Skin epidermis (tissue), 12 donors: Measurements from ENCODE around the gene TDRD9.
A peak's percentile ranks its signal among the peaks of the same experiment; 100 is the strongest.

Experiments used
- H3K27ac ChIP-seq, 21 experiments: fragments of 200-600 bp; sonication (generic) in 11 of 21; one replicate each; pipeline ENCODE4 v1.5.0; 2020; ENCODE audit warnings: mild to moderate bottlenecking in 3 of 21, inconsistent platforms in 2 of 21, moderate library complexity in 2 of 21
- H3K4me3 ChIP-seq, 7 experiments: fragments of 200-600 bp; sonication (generic) in 2 of 7; one replicate each; pipeline ENCODE4 v1.5.0; 2020; ENCODE audit warnings: inconsistent platforms in 2 of 7, mild to moderate bottlenecking in 2 of 7, moderate library complexity in 1 of 7

TDRD9 gene

GRCh38 chr14:103889313-103890051, 38.8 kb upstream of the TDRD9 start:
- peak overlapping the region in 3 of 21 experiments; percentile 3 to 11 (median 6) for H3K27ac ChIP-seq
- no peak overlapping the region for H3K4me3 ChIP-seq

GRCh38 chr14:103890052-103890371, 38.2 kb upstream of the TDRD9 start:
- Histone ChIP-seq H3K4me3 (no peak overlapping the region), H3K27ac (peak overlapping the region in 2 of 21 experiments; percentile 11 to 17)

- H3K27ac ChIP-seq = peak overlapping the region in 2 of 21 experiments; percentile 29 to 44
- no peak overlapping the region for H3K4me3 ChIP-seq
Measured at GRCh38 chr14:103890821-103891666, 37.2 kb upstream of the TDRD9 start.

- Histone ChIP-seq H3K27ac (no peak overlapping the region), H3K4me3 (no peak overlapping the region)
Measured at GRCh38 chr14:103891667-103892215, 36.5 kb upstream of the TDRD9 start.

- H3K4me3 ChIP-seq = no peak overlapping the region
- no peak overlapping the region for H3K27ac ChIP-seq
Measured at GRCh38 chr14:103892247-103892646, 36.0 kb upstream of the TDRD9 start.

- H3K4me3 ChIP-seq = no peak overlapping the region
- no peak overlapping the region for H3K27ac ChIP-seq
Measured at GRCh38 chr14:103894034-103894722, 34.1 kb upstream of the TDRD9 start.

GRCh38 chr14:103894723-103895059, 33.6 kb upstream of the TDRD9 start:
- Histone ChIP-seq H3K4me3 (no peak overlapping the region), H3K27ac (no peak overlapping the region)

GRCh38 chr14:103896578-103896977, 31.7 kb upstream of the TDRD9 start:
- no peak overlapping the region for H3K27ac ChIP-seq
- H3K4me3 ChIP-seq = no peak overlapping the region

- Histone ChIP-seq H3K4me3 (no peak overlapping the region), H3K27ac (no peak overlapping the region)
Measured at GRCh38 chr14:103897075-103897947, 30.9 kb upstream of the TDRD9 start.

GRCh38 chr14:103898204-103898603, 30.1 kb upstream of the TDRD9 start:
- H3K27ac ChIP-seq = no peak overlapping the region
- no peak overlapping the region for H3K4me3 ChIP-seq

GRCh38 chr14:103898711-103899110, 29.5 kb upstream of the TDRD9 start:
- Histone ChIP-seq H3K27ac (no peak overlapping the region), H3K4me3 (no peak overlapping the region)

GRCh38 chr14:103899316-103899715, 28.9 kb upstream of the TDRD9 start:
- no peak overlapping the region for H3K27ac ChIP-seq

GRCh38 chr14:103899833-103900232, 28.4 kb upstream of the TDRD9 start:
- Histone ChIP-seq H3K27ac (no peak overlapping the region), H3K4me3 (no peak overlapping the region)

More at GRCh38 chr14:103899316-103899715, 28.9 kb upstream of the TDRD9 start:
- no peak overlapping the region for H3K4me3 ChIP-seq

- H3K27ac ChIP-seq = no peak overlapping the region
Measured at GRCh38 chr14:103904493-103905107, 23.7 kb upstream of the TDRD9 start.

GRCh38 chr14:103905842-103906456, 22.3 kb upstream of the TDRD9 start:
- H3K4me3 ChIP-seq = no peak overlapping the region
- no peak overlapping the region for H3K27ac ChIP-seq

More at GRCh38 chr14:103904493-103905107, 23.7 kb upstream of the TDRD9 start:
- H3K4me3 ChIP-seq = no peak overlapping the region

- no peak overlapping the region for H3K4me3 ChIP-seq
Measured at GRCh38 chr14:103908580-103908979, 19.7 kb upstream of the TDRD9 start.

GRCh38 chr14:103909531-103910261, 18.6 kb upstream of the TDRD9 start:
- H3K27ac ChIP-seq = peak overlapping the region in 3 of 21 experiments; percentile 29 to 44 (median 35)
- peak overlapping the region in 1 of 7 experiments; percentile 15 for H3K4me3 ChIP-seq

More at GRCh38 chr14:103908580-103908979, 19.7 kb upstream of the TDRD9 start:
- no peak overlapping the region for H3K27ac ChIP-seq
